HG03039 (cell line): ENCODE results near the gene DIP2A.
A peak's percentile ranks its signal among the peaks of the same experiment; 100 is the strongest.
"Not testable (repeated sequence)": the region's sequence is repeated elsewhere in the genome, so short reads cannot be mapped to it uniquely, and the experiment has no call there.

ENCODE experiments used
- ATAC-seq: cut with Tn5 transposase; IDR thresholded peaks from one replicate; pipeline ENCODE4 v1.9.1; 2021; ENCODE audit warnings: mild to moderate bottlenecking, moderate library complexity; ENCODE audit not compliant: unreplicated experiment

DIP2A gene

GRCh38 chr21:46442938-46443337 lies 15.8 kb upstream of the DIP2A start:
- no peak for ATAC-seq

DNA sequence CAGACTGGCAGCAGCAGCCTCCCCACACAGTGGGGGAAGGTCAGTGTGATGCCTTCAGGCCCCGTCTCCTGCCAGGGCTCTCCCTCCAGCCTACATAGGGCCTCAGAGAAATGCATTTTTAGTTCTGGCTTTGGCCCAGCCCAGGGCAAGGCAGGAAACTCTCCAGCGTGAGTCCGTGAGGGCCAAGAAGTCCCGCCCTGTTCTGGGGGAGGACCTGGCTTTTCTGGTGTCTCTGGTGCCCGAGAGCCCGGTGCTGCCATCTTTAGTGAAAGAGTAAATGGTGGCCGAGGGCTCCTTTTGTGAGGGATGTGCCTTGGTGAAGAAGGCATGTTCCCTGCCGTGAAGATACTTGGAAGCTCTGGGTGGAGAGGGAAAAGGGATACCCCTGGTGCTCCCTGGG lies 14.8 kb upstream of the DIP2A start:
- no peak for ATAC-seq

DNA sequence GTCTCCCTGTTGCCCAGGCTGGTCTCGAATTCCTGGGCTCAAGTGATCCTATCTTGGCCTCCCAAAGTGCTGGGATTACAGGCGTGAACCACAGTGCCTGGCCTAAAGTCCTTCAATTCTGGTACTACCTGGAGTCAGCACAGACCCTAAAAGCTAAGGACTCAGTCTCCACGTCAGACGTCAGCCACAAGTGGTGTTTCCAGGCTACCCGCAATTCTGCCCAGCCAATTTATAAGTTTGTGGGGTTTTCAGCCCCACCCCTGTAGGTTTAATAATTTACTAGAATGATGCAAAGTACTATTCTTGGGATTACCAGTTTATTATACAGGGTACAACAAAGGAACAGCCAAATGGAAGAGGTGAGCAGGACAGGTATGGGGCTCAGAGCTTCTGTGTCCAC lies 10.6 kb upstream of the DIP2A start:
- no peak for ATAC-seq

DNA sequence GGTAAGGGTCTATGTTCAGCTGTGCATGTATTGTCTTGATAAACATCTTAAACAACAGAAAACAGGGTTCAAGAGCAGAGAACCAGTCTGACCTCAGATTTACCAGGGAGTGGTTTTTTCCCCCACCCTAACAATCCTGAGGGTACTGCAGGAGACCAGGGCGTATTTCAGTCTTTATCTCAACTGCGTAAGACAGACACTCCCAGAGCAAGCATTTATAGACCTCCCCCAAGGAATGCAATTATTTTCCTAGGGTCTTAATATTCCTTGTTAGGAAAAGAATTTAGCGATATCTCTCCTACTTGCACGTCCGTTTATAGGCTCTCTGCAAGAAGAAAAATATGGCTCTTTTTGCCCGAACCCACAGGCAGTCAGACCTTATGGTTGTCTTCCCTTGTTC lies 9.8 kb upstream of the DIP2A start:
- ATAC-seq: not testable (repeated sequence)

GRCh38 chr21:46452710-46453109 lies 6.0 kb upstream of the DIP2A start:
- ATAC-seq: no peak

GRCh38 chr21:46454142-46454541 lies 4.5 kb upstream of the DIP2A start:
- ATAC-seq: no peak

GRCh38 chr21:46454634-46455390 lies 3.9 kb upstream of the DIP2A start:
- ATAC-seq: no peak

DNA sequence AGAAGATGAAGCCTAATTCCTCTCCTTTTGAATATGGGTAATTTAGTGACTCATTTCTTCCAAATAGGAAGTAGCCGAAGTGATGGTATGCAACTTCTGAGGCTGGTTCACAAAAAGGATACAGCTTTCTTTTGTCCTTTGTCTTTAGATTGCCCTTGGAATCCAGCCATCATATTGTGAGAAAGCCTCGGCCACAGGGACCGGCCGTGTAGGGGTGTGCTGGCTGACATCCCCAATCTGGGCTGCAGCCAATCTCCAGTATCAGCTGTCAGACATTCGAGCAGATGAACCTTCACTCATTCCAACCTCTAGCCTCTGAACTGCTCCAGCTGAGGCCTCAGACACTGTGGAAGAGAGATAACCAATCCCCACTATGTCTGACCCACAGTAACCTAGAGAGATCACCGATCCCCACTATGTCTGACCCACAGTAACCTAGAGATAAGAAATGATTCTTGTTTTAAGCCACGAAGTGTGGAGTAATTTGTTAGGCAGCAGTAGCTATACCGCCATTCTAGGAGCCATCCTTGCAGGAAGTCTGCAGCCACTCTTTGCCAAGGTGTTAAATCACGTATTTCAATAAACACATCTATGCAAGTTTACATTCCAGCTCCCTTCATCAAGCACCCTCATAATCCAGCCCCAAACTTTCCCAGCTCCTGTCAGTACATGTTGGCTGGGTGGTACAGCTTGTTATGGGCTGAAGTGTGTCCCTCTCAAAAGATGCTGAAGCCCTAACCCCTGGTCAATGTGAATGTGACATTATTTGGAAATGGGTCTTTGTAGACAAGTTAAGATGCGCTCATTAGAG lies 2.9 kb upstream of the DIP2A start:
- no peak for ATAC-seq

DNA sequence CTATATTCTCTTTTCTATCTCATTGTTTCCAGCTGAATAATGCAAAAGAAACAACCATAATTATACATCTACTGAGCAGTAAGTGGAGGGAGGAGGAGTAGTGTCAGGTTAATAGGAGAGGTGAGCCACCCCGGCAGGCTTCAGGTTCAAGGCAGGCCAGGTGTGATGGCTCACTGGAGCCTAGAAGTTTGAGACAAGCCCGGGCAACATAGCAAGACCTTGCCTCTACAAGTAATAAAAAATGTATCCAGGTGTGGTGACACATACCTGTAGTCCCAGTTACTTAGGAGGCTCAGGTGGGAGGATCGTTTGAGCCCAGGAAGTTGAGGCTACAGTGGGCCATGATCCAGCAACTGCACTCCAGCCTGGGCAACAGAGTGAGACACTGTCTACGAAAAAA lies 1.9 kb upstream of the DIP2A start:
- no peak for ATAC-seq

DNA sequence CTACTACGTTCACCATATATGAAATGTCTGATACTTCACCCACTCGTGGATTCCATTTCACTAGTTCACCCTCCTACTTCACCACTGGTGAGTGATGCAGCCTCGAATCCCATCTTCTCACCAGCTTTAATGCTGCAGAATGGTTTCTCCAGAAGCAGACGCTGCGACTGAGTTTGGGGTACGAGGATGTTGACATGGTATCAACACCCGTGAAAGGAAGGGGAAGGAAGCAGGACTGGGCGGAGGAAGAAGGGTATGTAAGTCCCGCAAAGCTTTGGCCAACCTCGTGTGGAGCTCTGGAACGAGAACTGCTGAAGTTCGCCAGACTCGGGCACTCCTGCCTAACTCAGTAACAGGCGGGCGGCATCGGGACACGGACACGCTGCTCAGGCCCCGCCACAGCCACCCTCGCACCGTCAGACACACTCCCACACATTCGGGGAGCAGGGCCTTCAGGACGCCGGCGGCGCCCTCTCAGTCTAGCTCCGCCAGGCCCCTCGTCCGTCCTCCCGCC lies 833 bp upstream of the DIP2A start:
- peak; percentile 10 for ATAC-seq

- no peak for ATAC-seq
Measured at GRCh38 chr21:46459024-46459355, 299 bp downstream of the DIP2A start.

DNA sequence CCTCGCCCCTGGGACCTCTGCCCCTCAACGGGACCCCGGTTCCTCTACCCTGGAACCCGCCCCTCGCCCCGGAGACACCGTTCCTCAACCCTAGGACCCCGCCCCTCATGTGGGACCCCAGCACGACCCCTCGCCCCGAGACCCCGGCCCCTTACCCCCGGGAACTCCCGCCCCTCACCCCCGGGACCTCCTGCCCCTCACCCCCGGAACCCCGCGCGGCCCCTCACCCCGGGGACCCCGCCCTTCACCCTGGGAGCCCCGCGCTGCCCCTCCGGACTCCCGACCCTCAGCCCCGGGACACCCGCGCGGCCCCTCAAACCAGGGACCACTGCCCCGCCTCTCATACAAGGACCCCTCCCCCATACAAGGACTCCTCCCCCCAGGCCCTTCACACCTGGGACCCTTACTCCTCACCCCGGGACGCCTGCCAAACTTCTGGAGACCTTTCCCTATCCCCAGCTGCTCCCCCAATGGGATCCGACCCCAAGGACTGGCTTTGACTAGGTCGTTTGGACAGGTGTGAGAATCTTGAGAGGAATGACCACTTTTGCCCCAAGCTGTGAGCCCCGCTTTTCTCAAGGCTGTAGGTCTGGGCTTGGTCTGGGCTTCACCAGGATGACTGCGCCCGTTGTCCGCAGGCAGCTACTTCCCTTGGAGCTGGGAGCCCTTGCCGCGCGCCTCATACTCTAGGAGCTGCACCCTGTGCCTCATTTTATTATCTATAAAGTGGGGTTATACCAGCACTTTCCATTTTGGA lies 843 bp downstream of the DIP2A start:
- no peak for ATAC-seq

- ATAC-seq: no peak
Measured at GRCh38 chr21:46461909-46462308, 3.2 kb downstream of the DIP2A start.

GRCh38 chr21:46465153-46465552 lies 6.5 kb downstream of the DIP2A start:
- ATAC-seq: not testable (repeated sequence)

GRCh38 chr21:46465651-46466050 lies 7.0 kb downstream of the DIP2A start:
- ATAC-seq: no peak

DNA sequence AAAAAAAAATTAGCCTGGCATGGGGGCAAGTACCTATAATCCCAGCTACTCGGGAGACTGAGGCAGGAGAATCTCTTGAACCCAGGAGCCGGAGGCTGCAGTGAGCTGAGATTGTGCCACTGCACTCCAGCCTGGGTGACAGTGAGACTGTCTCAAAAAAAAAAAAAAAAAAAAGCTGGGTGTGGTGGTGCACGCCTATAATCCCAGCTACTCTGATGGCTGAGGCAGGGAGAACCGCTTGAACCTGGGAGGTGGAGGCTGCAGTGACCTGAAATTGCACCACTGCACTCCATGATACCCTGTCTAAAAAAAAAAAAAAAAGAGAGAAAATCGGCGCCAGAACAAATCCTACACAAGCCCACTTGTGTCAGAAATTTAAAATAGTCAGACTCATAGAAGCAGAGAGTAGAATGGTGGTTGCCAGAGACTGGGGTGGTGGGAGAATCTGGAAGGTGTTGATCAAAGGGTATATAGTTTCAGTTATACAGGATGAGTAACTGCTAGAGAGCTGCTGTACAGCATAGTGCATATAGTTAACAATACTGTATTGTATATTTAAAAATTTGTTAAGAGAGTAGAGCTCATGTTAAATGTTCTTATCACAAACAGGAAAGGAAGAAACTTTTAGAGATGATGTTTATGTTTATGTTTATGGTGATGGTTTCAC lies 9.6 kb downstream of the DIP2A start:
- ATAC-seq: no peak

- ATAC-seq: no peak
Measured at GRCh38 chr21:46469275-46469674, 10.6 kb downstream of the DIP2A start.

DNA sequence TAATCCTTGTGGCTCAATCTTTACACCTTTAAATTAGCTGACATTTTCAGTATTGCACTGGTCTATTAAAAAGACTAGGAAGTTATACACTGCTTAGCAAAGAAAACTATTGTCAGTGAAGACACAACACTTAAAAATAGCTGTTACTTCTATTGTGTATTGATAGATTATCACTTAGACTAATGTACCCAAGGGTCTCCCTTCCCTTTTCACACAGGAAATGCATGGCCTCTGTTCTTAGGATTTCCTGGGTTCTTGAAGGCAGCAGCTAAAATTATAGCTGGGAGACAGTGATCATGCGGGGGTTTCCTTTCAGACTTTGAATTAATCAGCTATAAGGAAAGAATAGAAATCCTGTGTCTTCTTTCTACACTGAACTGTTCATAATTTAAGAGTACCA lies 12.8 kb downstream of the DIP2A start:
- no peak for ATAC-seq

DNA sequence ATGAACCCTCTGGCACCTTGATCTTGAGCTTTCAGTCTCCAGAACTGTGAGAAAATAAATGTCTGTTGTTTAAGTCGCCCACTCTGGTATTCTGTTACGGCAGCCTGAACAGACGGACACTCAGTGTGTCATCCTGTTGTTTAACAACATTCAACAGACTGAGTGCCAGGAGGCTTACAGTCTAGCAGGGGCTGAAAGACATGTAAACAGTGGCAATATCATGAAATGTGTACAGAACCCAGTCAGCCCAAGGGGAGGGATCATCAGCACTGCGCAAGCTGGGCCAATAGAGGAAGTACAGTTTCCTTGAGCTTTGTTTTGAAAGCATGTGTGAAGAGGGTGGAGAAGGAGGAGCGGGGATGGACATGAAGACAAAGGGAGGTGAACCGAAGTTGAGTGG lies 13.6 kb downstream of the DIP2A start:
- ATAC-seq: no peak

- ATAC-seq: no peak
Measured at GRCh38 chr21:46474382-46474781, 15.7 kb downstream of the DIP2A start.

- no peak for ATAC-seq
Measured at GRCh38 chr21:46475296-46475695, 16.6 kb downstream of the DIP2A start.
